GM12873 (cell line): ENCODE measurements around the gene CDC37.

Source experiments
- TF ChIP-seq, protein P1 (sequence below): IDR thresholded peaks from 2 replicates; pipeline ENCODE4 v1.5.1; 2012; ENCODE audit warnings: low read depth, mild to moderate bottlenecking, moderate library complexity, low read length, control low read depth; ENCODE audit not compliant: insufficient read depth; ENCODE audit errors: missing control alignments

CDC37 gene

DNA sequence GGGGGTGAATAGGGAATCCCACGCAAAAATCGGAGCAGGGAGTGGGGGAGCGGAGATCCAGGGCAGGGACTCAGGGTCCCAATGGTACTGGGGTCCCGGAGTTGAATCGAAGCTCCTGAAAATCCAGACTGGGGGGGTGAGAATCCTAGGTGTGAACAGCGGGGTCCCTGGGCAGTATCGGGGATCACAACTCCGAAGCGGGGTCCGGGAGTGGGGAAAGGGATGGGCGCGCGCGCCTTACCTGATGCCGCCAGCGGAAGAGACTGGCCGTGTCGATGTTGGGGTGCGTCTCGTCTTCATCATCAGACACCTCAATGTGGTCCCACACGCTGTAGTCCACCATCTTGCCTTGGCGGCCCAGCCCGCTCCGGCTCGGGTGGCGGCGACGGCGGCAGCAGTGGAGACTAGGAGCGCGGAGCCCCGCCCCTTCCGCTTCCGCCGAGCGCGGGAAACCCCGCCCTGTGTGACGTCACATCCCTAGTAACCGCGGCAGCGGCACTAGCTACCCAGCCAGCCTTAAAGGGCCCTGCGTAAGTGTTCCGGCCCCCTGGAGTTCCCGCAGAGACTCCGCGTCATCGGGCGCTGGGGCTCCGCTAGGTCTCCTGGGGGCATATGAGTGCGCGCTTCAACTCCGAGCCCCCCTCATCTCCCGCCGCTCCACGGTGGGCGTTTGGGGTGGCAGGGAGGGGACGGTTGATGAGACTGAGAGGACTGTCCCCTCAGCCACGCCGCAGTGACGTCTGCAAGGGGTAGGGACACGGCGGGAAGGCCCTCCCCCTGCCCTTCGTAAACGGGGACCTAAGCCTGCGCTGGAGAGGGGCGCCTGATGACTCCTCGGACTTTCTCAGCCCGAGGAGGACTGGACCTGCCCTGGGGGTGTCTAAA lies at the start of gene CDC37:
TSS of gene CDC37 (minus strand) at position 406 of the 885 bp plus-strand sequence. CDS start at position 343, 63 bp downstream.
- TF ChIP-seq, protein P1, sequence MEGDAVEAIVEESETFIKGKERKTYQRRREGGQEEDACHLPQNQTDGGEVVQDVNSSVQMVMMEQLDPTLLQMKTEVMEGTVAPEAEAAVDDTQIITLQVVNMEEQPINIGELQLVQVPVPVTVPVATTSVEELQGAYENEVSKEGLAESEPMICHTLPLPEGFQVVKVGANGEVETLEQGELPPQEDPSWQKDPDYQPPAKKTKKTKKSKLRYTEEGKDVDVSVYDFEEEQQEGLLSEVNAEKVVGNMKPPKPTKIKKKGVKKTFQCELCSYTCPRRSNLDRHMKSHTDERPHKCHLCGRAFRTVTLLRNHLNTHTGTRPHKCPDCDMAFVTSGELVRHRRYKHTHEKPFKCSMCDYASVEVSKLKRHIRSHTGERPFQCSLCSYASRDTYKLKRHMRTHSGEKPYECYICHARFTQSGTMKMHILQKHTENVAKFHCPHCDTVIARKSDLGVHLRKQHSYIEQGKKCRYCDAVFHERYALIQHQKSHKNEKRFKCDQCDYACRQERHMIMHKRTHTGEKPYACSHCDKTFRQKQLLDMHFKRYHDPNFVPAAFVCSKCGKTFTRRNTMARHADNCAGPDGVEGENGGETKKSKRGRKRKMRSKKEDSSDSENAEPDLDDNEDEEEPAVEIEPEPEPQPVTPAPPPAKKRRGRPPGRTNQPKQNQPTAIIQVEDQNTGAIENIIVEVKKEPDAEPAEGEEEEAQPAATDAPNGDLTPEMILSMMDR, result no peak

DNA sequence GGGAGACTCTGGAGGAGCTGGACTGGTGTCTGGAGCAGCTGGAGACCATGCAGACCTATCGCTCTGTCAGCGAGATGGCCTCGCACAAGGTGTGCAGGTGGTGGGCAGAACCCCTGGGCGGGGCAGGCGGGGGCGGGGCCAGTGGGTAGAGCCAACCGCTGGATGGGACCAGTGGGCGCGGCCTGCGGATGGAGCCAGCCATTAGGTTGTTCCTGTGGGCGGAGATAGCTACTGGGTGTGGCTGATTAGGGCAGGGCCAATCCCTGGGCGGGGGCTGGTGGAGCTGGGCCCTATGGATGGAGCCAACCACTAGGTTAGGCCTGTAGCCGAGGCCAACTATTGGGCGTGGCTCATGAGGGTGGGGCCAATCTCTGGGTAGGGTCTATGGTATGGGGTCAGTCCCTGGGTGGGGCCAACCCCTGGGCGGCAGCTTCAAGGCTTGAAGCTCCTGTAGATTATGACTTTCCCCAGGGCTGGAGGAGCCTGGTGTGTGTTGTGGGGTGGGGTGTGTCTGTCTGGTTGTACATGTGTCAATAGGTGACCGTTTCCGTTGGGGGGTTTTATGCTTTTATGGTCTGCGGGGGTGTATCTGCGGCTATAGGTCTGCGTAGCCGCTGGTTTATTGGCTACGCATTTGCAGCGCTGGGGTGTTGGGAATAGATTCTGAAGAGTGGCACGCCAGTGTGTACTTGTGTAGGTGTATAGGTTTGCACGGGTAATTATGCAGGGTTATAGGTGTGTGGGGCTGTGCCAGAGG lies 47.7 kb upstream of the CDC37 start:
- TF ChIP-seq, protein P1, result no peak

DNA sequence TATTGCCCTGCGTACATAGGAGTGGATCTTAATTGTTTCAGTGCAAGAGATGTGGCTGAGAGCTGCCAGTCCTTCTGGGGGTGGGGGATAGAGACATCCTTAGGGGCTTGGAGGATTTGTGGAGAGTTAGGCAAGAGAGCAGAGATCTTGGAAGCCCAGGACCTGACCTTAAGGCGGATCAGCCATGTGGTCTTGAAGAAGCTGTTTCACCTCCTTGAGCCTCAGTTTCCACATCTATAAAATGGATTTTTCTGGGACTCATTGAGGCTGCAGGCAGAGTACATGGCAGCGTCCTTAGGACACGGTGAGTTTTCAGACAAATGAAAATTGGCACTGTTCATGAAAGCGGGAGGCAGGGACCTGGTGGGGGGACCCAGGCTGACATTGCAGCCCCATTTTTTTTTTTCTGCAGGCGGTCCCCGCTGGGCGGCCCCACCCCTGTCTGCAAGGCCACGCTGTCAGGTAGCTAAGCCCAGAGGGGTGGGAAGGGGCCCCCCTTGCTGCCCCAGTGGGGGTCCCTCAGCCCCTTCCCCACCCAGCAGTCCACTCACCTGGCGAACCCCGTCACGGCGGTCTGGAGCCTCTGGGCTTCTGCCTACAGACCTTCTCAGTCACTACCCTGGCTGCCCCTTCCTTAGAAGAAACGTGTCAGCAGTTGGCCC lies 47.0 kb upstream of the CDC37 start:
- TF ChIP-seq, protein P1, result no peak

DNA sequence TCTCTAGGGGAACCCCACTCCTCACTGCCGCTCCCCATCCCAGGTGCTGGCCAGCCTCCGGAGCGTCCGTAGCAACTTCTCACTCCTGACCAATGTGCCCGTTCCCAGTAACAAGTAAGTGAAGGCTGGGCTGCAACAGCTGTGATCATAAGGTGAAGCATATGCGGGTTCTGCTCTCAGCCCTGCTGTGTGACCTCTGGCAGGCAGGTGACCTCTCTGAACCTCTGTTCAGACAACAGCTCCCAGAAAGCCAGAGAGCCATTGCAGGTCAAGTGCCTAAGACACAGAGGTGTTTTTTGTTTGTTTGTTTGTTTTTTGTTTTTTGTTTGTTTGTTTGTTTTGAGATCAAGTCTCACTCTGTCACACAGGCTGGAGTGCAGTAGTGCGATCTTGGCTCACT lies 45.7 kb upstream of the CDC37 start:
- TF ChIP-seq, protein P1, result no peak

DNA sequence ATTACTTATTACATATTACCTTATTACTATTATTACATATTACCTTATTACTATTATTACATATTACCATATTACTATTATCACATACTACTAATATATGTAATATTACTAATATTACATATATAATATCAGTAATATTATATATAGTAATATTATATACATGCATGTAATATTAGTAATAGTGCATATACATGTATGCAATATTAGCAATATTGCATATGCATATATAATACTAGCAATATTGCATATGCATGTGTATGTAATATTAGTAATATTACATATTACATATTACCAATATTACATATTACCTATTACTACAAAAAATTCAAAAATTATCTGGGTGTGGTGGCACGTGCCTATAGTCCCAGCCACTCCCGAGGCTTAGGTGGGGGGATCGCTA lies 39.4 kb upstream of the CDC37 start:
- TF ChIP-seq, protein P1, result no peak

DNA sequence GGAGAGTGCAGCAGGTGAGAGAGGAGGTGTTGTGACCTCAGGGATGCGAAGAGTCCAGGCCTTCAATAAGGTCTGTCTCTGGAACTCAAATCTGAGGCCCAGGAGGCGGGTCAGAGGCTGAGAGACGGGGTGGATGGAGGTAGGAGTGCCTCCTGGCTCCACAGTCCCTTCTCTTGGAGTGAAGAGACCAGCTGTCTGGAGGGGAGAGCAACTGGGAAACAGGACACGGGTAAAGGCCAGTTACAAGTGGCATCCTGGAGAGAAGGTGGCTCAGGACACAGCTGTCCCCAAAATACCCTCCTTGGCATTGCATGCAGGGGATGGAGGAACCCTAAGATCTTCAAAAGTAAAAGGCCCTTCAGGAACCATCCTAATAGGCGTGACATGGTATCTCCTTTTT lies 36.2 kb upstream of the CDC37 start:
- TF ChIP-seq, protein P1, result no peak

DNA sequence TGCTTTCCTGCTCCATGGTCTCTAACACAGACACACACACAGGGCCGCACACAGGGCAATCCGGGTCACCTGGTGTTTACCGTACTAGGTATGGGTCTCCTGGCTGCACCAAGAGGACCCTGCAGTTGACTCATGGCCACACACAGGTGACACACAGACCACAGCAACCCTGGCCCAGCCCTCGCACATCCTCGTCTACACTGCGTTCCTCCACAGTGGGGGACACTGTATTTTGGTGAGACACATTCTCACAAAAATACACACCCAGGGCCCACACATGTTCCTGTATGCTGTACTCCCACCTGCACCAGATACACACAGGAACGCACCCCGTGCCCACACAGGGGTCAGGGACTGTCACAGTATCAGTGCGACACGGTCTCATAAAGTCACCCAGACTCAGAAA lies 29.8 kb upstream of the CDC37 start:
- TF ChIP-seq, protein P1, result no peak
